H1 (cell line): ENCODE data around the gene YLPM1. TPM values are rescaled to one million over a fixed set of nuclear protein-coding genes. Genes with fewer than 3 reads are reported as not detected.

Source experiments
- CTCF ChIA-PET: fragments of 300-600 bp; sonication (Branson Sonifier 250); formaldehyde crosslinking; loops from one replicate; lab custom pipeline; 2021; ENCODE audit not compliant: partially characterized antibody; lab: Charles Lee
- POLR2A ChIA-PET: fragments of 300-600 bp; sonication (Branson Sonifier 250); formaldehyde crosslinking; loops from one replicate; lab custom pipeline; 2021; ENCODE audit warnings: inconsistent platforms; ENCODE audit not compliant: partially characterized antibody; lab: Charles Lee
- DNase-seq, 2 experiments: peaks; one replicate each; pipeline versions ENCODE4 v3.0.0 to v3.0.0-alpha.2; 2010 to 2022; ENCODE audit warnings: low spot score in 2 of 2, low read depth in 1 of 2, mixed read lengths in 1 of 2
- FAIRE-seq: peaks from 2 replicates; lab custom pipeline; 2011; peaks lifted over from hg19 to GRCh38; lab: Jason Lieb, UNC
- H2AFZ ChIP-seq: 2 replicates; pipeline ENCODE4 v1.8.1; 2012; ENCODE audit warnings: low read length, inconsistent platforms
- H2AK5ac ChIP-seq: 2 replicates; pipeline ENCODE4 v1.6.1; 2013; ENCODE audit warnings: low read depth, low read length
- H2BK120ac ChIP-seq: replicated peaks from 2 replicates; pipeline ENCODE3; 2013; ENCODE audit warnings: low read depth, low read length, inconsistent platforms
- H2BK12ac ChIP-seq: 2 replicates; pipeline ENCODE4 v1.6.1; 2013; ENCODE audit warnings: low read depth, low read length
- H2BK15ac ChIP-seq: 2 replicates; pipeline ENCODE4 v1.6.1; 2013; ENCODE audit warnings: low read length
- H2BK20ac ChIP-seq: 2 replicates; pipeline ENCODE4 v1.6.1; 2013; ENCODE audit warnings: low read length
- H2BK5ac ChIP-seq: 2 replicates; pipeline ENCODE4 v1.6.1; 2013; ENCODE audit warnings: low read depth, low read length
- H3K14ac ChIP-seq: 2 replicates; pipeline ENCODE4 v1.6.1; 2013; ENCODE audit warnings: inconsistent platforms; ENCODE audit not compliant: insufficient read length
- H3K18ac ChIP-seq: 2 replicates; pipeline ENCODE4 v1.6.1; 2013; ENCODE audit warnings: low read length; ENCODE audit errors: extremely low read depth
- H3K23ac ChIP-seq: 2 replicates; pipeline ENCODE4 v1.6.1; 2013; ENCODE audit warnings: inconsistent platforms; ENCODE audit not compliant: insufficient read length
- H3K23me2 ChIP-seq: 2 replicates; pipeline ENCODE4 v1.6.1; 2013; ENCODE audit warnings: low read depth, low read length
- H3K27ac ChIP-seq: 2 replicates; pipeline ENCODE4 v1.6.1; 2011; ENCODE audit warnings: low read depth, low read length, inconsistent platforms
- H3K27me3 ChIP-seq, 4 experiments: replicated peaks in 1 of 4; 1 replicate in 1 of 4; 2 replicates in 3 of 4; pipeline versions ENCODE4 v1.6.1 to v1.8.1; 2011 to 2013; ENCODE audit warnings: low read length in 3 of 4, mild to moderate bottlenecking in 3 of 4, inconsistent platforms in 2 of 4, mixed read lengths in 2 of 4, moderate library complexity in 1 of 4; ENCODE audit not compliant: control insufficient read depth in 3 of 4, insufficient read depth in 3 of 4; ENCODE audit errors: extremely low read depth in 1 of 4
- H3K36me3 ChIP-seq, 4 experiments: 2 replicates each; pipeline versions ENCODE4 v1.6.1 to v1.8.1; 2011 to 2013; ENCODE audit warnings: mild to moderate bottlenecking in 4 of 4, low read length in 3 of 4, moderate library complexity in 2 of 4, control low read depth in 1 of 4, inconsistent platforms in 1 of 4; ENCODE audit not compliant: insufficient read depth in 4 of 4, control insufficient read depth in 2 of 4
- H3K4ac ChIP-seq: replicated peaks from 2 replicates; pipeline ENCODE3; 2013; ENCODE audit warnings: low read length, low read depth, mixed read lengths, inconsistent platforms; ENCODE audit not compliant: insufficient read length
- H3K4me1 ChIP-seq, 4 experiments: replicated peaks in 1 of 4; 1 replicate in 1 of 4; 2 replicates in 3 of 4; pipeline versions ENCODE4 v1.6.1 to v1.8.1; 2011 to 2013; ENCODE audit warnings: low read length in 3 of 4, inconsistent platforms in 2 of 4, mixed read lengths in 1 of 4; ENCODE audit not compliant: insufficient read depth in 4 of 4, control insufficient read depth in 3 of 4
- H3K4me2 ChIP-seq, 2 experiments: 2 replicates each; pipeline versions ENCODE4 v1.6.1 to v1.8.1; 2011 to 2013; ENCODE audit warnings: low read depth in 2 of 2, low read length in 2 of 2, control low read depth in 1 of 2, inconsistent platforms in 1 of 2, mild to moderate bottlenecking in 1 of 2; ENCODE audit not compliant: insufficient read depth in 1 of 2
- H3K4me3 ChIP-seq, 4 experiments: fragments of 200-600, 300-600 bp in 1 of 4; sonication (generic), shearing (Covaris generic), sonication (Bioruptor Twin) in 1 of 4; 2 replicates each; pipeline versions ENCODE4 v1.5.1 to v1.8.1; 2011 to 2016; ENCODE audit warnings: low read length in 4 of 4, low read depth in 3 of 4, control low read depth in 2 of 4, inconsistent platforms in 2 of 4, mild to moderate bottlenecking in 2 of 4, mixed read lengths in 1 of 4, moderate library complexity in 1 of 4; ENCODE audit not compliant: insufficient read depth in 2 of 4; ENCODE audit errors: extremely low read depth in 1 of 4
- H3K56ac ChIP-seq: replicated peaks from 2 replicates; pipeline ENCODE3; 2013; ENCODE audit warnings: low read depth, mild to moderate bottlenecking, mixed read lengths, low read length, inconsistent platforms; ENCODE audit not compliant: insufficient read length
- H3K79me1 ChIP-seq: 2 replicates; pipeline ENCODE4 v1.6.1; 2013; ENCODE audit warnings: low read depth, low read length, control low read depth
- H3K79me2 ChIP-seq, 2 experiments: 2 replicates each; pipeline versions ENCODE4 v1.6.1 to v1.8.1; 2012 to 2013; ENCODE audit warnings: low read length in 2 of 2, mild to moderate bottlenecking in 2 of 2, inconsistent platforms in 1 of 2; ENCODE audit not compliant: insufficient read depth in 2 of 2, control insufficient read depth in 1 of 2
- H3K9ac ChIP-seq, 4 experiments: replicated peaks in 1 of 4; 1 replicate in 1 of 4; 2 replicates in 3 of 4; pipeline versions ENCODE4 v1.6.1 to v1.8.1; 2011 to 2013; ENCODE audit warnings: low read depth in 3 of 4, low read length in 3 of 4, control low read depth in 2 of 4, mild to moderate bottlenecking in 2 of 4, moderate library complexity in 2 of 4, inconsistent platforms in 1 of 4; ENCODE audit errors: extremely low read depth in 1 of 4
- H3K9me3 ChIP-seq, 2 experiments: 2 replicates each; pipeline versions ENCODE4 v1.6.1 to v1.8.1; 2012 to 2013; ENCODE audit warnings: mild to moderate bottlenecking in 2 of 2, moderate library complexity in 2 of 2, control low read depth in 1 of 2, inconsistent platforms in 1 of 2, low read depth in 1 of 2, low read length in 1 of 2, mixed read lengths in 1 of 2; ENCODE audit not compliant: insufficient read depth in 2 of 2
- H4K20me1 ChIP-seq, 2 experiments: replicated peaks in 1 of 2; 2 replicates each; pipeline versions ENCODE3 to v1.8.1; 2011 to 2013; ENCODE audit warnings: inconsistent platforms in 2 of 2, low read length in 2 of 2, mild to moderate bottlenecking in 1 of 2; ENCODE audit not compliant: insufficient read depth in 2 of 2, control insufficient read depth in 1 of 2
- H4K5ac ChIP-seq: 2 replicates; pipeline ENCODE4 v1.6.1; 2013; ENCODE audit warnings: low read length, low read depth, mixed read lengths, inconsistent platforms; ENCODE audit not compliant: insufficient read length
- H4K8ac ChIP-seq: 2 replicates; pipeline ENCODE4 v1.8.0; 2013; ENCODE audit warnings: mild to moderate bottlenecking, moderate library complexity, low read length, inconsistent platforms; ENCODE audit not compliant: insufficient read depth; ENCODE audit errors: extremely low read depth
- H4K91ac ChIP-seq: replicated peaks from 2 replicates; pipeline ENCODE3; 2013; ENCODE audit warnings: low read length, mixed read lengths, inconsistent platforms; ENCODE audit not compliant: insufficient read length
- CREB1 ChIP-seq: IDR thresholded peaks from 2 replicates; pipeline ENCODE4 v1.6.1; 2012; ENCODE audit warnings: inconsistent platforms
- KDM4A ChIP-seq: IDR thresholded peaks from one replicate; pipeline ENCODE4 v1.7.1; 2012; ENCODE audit warnings: low read depth, mild to moderate bottlenecking, moderate library complexity, low read length, inconsistent platforms; ENCODE audit not compliant: severe bottlenecking
- PHF8 ChIP-seq: fragments of 200-600 bp; sonication (generic); conservative IDR thresholded peaks from 2 replicates; pipeline ENCODE4 v1.7.1; 2012; ENCODE audit warnings: low read depth, mild to moderate bottlenecking, inconsistent platforms, low read length, moderate library complexity
- POLR2AphosphoS5 ChIP-seq: IDR thresholded peaks from 2 replicates; pipeline ENCODE4 v1.6.1; 2011; ENCODE audit warnings: low read depth, low read length
- whole genome bisulfite sequencing, 2 experiments: shearing (Covaris generic) in 1 of 2; methylation state at CpG; one replicate each; pipeline versions ENCODE4 v1.1.6 to v1.1.7; 2013 to 2015; ENCODE audit warnings: low lambda C conversion rate in 2 of 2, mixed read lengths in 2 of 2, inconsistent platforms in 1 of 2, low coverage in 1 of 2, missing lambda C conversion rate in 1 of 2; ENCODE audit not compliant: insufficient replicate concordance in 2 of 2, insufficient coverage in 1 of 2, insufficient read length in 1 of 2; ENCODE audit errors: extremely low coverage in 1 of 2, missing lambda C conversion rate in 1 of 2; 5-methylcytosine and 5-hydroxymethylcytosine counted together
- polyA plus RNA-seq, 7 experiments: library from polyadenylated mRNA; depleted of rRNA in 3 of 7; stranded (reverse) in 5 of 7; unstranded in 2 of 7; fragments of >200 nt in 5 of 7; fragments of 200-250 nt in 2 of 7; gene quantifications; 1 replicate in 5 of 7; 2 replicates in 1 of 7; 4 replicates in 1 of 7; pipeline versions ENCODE4 v1.2.1 to v1.2.3, GENCODE V29; 2011 to 2013; ENCODE audit warnings: missing spikeins in 2 of 7, mixed read lengths in 2 of 7
- total RNA-seq: library from RNA; stranded (reverse); fragmentation: NEBNext Ultra II Directional; extraction: Animal tissue kit (Norgen Biotek cat#: 25700); gene quantifications from 2 replicates; pipeline ENCODE4 v1.2.1, GENCODE V29; 2021

The YLPM1 gene
- total and polyA plus RNA-seq, 2 of the 8 experiments (the other 6 are each of a cell fraction or from before 2014, with no cell fraction given): 13.5 to 71.7 TPM

DNA sequence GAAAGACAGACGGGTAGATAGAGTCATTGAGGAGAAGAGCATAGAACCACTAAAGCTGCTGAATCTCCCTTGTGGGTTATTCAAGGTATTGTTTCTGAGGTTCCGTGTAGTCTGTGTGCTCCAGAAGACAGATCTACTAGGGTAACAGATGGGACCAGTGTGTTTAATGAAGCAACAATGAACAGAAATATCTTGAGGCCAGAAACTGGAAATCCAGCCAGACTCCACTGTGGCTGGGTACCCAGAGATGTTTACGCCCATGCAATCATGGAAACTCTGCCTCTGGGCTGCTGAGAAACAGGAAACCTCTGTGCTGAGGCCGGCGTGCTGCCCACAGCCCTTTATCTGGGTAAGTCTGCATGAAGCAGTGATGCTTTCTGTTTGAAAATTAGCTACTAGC is 104.6 kb downstream of the YLPM1 start:
- no peak overlapping the region for H4K5ac ChIP-seq
- H3K79me1 ChIP-seq: no peaks in the 10 kb centered on the region
- H4K8ac ChIP-seq: no peak overlapping the region
- no peak overlapping the region for H2BK15ac ChIP-seq
- H2BK5ac ChIP-seq: no peak overlapping the region
- no peak overlapping the region for H3K27ac ChIP-seq
- no peak overlapping the region for H4K91ac ChIP-seq
- no peaks in the 10 kb centered on the region for H3K36me3 ChIP-seq
- no peaks in the 10 kb centered on the region for H3K9me3 ChIP-seq
- no peak overlapping the region for H3K56ac ChIP-seq
- H3K23me2 ChIP-seq: no peaks in the 10 kb centered on the region
- ChIA-PET POLR2A (interaction anchor here (2.6 kb wide), 1 partner anchor 15 kb away, joined by 12 read pairs; no protein-coding TSS in a partner anchor), CTCF (interaction anchor here (1.2 to 17.9 kb wide), 6 partner anchors 11 to 221 kb away, joined by 4 to 364 read pairs (median 10); partner anchors contain the start of genes DLST and PROX2)
- WGBS, 2 experiments: 83% methylated on average over 5 of the region's 5 CpGs; no CpG with 5 or more reads in 1 of the 2 experiments
- no peaks in the 10 kb centered on the region for H3K4me1 ChIP-seq
- no peak overlapping the region for H3K18ac ChIP-seq
- TF ChIP-seq POLR2AphosphoS5 (no peak), CREB1 (no peak), PHF8 (no peak), KDM4A (no peak)
- H3K4me2 ChIP-seq: no peak overlapping the region
- no peaks in the 10 kb centered on the region for H3K27me3 ChIP-seq
- no peak overlapping the region for H2BK20ac ChIP-seq
- H3K14ac ChIP-seq: no peak overlapping the region
- no peak overlapping the region for H3K23ac ChIP-seq
- H3K4me3 ChIP-seq: no peak overlapping the region
- H4K20me1 ChIP-seq: no peaks in the 10 kb centered on the region
- no peak overlapping the region for H2BK120ac ChIP-seq
- no peaks in the 10 kb centered on the region for H3K79me2 ChIP-seq
- H3K4ac ChIP-seq: no peak overlapping the region
- no peak overlapping the region for H2BK12ac ChIP-seq
- H2AFZ ChIP-seq: 0 out of 2 replicates have a peak overlapping the region, but pooled peaks have one; percentile 18
- FAIRE-seq (no peak), DNase-seq (no peak)
- H3K9ac ChIP-seq: no peak overlapping the region
- H2AK5ac ChIP-seq: no peak overlapping the region
